A549 (cell line): ENCODE measurements around the gene IP6K1. TPM values are rescaled to one million over a fixed set of nuclear protein-coding genes. Genes with fewer than 3 reads are reported as not detected.

Source experiments
- ATAC-seq, 2 experiments: fragments of 200-7000 bp in 1 of 2; fragments of >200 bp in 1 of 2; cut with Nextera tagmentation in 1 of 2; cut with Tn5 transposase in 1 of 2; 3 replicates each; pipeline versions ENCODE4 v1.8.0 to v1.9.1; 2018 to 2020; ENCODE audit warnings: mild to moderate bottlenecking in 1 of 2, moderate library complexity in 1 of 2
- CTCF ChIA-PET: fragments of 300-600 bp; sonication (Branson Sonifier 250); formaldehyde crosslinking; extraction: SDS; loops from one replicate; lab custom pipeline; 2021; ENCODE audit warnings: antibody characterized with exemption, inconsistent platforms; lab: Yijun Ruan, JAX
- POLR2A ChIA-PET: fragments of 350-600 bp; formaldehyde crosslinking; extraction: SDS; loops from one replicate; lab custom pipeline; 2021; ENCODE audit warnings: antibody characterized with exemption, inconsistent platforms; lab: Yijun Ruan, JAX
- DNase-seq, 2 experiments: peaks; one replicate each; pipeline versions ENCODE4 v3.0.0 to v3.0.0-alpha.2; 2011 to 2016; ENCODE audit warnings: low read depth in 1 of 2, low spot score in 1 of 2
- FAIRE-seq: peaks from 2 replicates; lab custom pipeline; 2011; peaks lifted over from hg19 to GRCh38; lab: Jason Lieb, UNC
- H3K27ac ChIP-seq, 2 experiments: fragments of >200 bp; sonication (Bioruptor Twin); formaldehyde crosslinking; 3 replicates each; pipeline ENCODE4 v1.5.1; 2016 to 2017
- H3K4me1 ChIP-seq: fragments of >200 bp; sonication (Bioruptor Twin); formaldehyde crosslinking; 3 replicates; pipeline ENCODE4 v1.6.1; 2016
- H3K4me2 ChIP-seq: fragments of >200 bp; sonication (Bioruptor Twin); formaldehyde crosslinking; 3 replicates; pipeline ENCODE4 v1.6.1; 2016
- H3K4me3 ChIP-seq: fragments of >200 bp; sonication (Bioruptor Twin); formaldehyde crosslinking; 3 replicates; pipeline ENCODE4 v1.5.1; 2016
- H3K9me3 ChIP-seq: fragments of >200 bp; sonication (Bioruptor Twin); formaldehyde crosslinking; 3 replicates; pipeline ENCODE4 v1.6.1; 2016
- BCL3 ChIP-seq: fragments of >200 bp; sonication (Bioruptor Twin); formaldehyde crosslinking; IDR thresholded peaks from 3 replicates; pipeline ENCODE4 v1.6.1; 2016
- BHLHE40 ChIP-seq: IDR thresholded peaks from 2 replicates; pipeline ENCODE4 v1.6.1; 2012; ENCODE audit warnings: low read depth, low read length, inconsistent platforms
- CBX2 ChIP-seq: fragments of 200-600 bp; sonication (generic); IDR thresholded peaks from 2 replicates; pipeline ENCODE4 v1.6.1; 2016; ENCODE audit warnings: low read depth, mild to moderate bottlenecking, borderline replicate concordance
- EHF ChIP-seq: fragments of 250-450 bp; sonication (Bioruptor Pico); IDR thresholded peaks from 2 replicates; pipeline ENCODE4 v1.5.0; 2020; ENCODE audit warnings: mild to moderate bottlenecking
- ELK1 ChIP-seq: fragments of 150-350 bp; IDR thresholded peaks from 2 replicates; pipeline ENCODE4 v1.6.1; 2014; ENCODE audit warnings: low read depth, mild to moderate bottlenecking, low read length
- EP300 ChIP-seq, 2 experiments: fragments of >200 bp; sonication (Bioruptor Twin); formaldehyde crosslinking; IDR thresholded peaks; 2 replicates in 1 of 2; 3 replicates in 1 of 2; pipeline ENCODE4 v1.6.1; 2016 to 2017
- FOSL2 ChIP-seq, 2 experiments: fragments of 450-650 bp in 1 of 2; fragments of >200 bp in 1 of 2; sonication (Bioruptor Twin) in 1 of 2; formaldehyde crosslinking; IDR thresholded peaks; 2 replicates each; pipeline versions ENCODE4 v1.5.0 to v1.6.1; 2016 to 2020; ENCODE audit warnings: mild to moderate bottlenecking in 1 of 2, moderate library complexity in 1 of 2
- FOXS1 ChIP-seq: fragments of 250-450 bp; sonication (Bioruptor Pico); IDR thresholded peaks from 2 replicates; pipeline ENCODE4 v1.5.0; 2020; ENCODE audit warnings: mild to moderate bottlenecking, moderate library complexity
- HES2 ChIP-seq: fragments of >200 bp; sonication (Bioruptor Twin); formaldehyde crosslinking; IDR thresholded peaks from 2 replicates; pipeline ENCODE4 v1.6.1; 2016
- JUN ChIP-seq, 2 experiments: fragments of >200 bp; sonication (Bioruptor Twin); formaldehyde crosslinking; IDR thresholded peaks; 2 replicates in 1 of 2; 3 replicates in 1 of 2; pipeline ENCODE4 v1.6.1; 2016 to 2017
- MYC ChIP-seq: IDR thresholded peaks from 2 replicates; pipeline ENCODE4 v1.6.1; 2012; ENCODE audit warnings: mild to moderate bottlenecking, inconsistent platforms, low read length, improper control_type of control experiment, borderline replicate concordance
- PHF8 ChIP-seq: fragments of 200-600 bp; sonication (generic); IDR thresholded peaks from 2 replicates; pipeline ENCODE4 v1.6.1; 2016; ENCODE audit warnings: low read depth, mild to moderate bottlenecking, antibody characterized with exemption, moderate library complexity, borderline replicate concordance
- RAD21 ChIP-seq, 2 experiments: fragments of >200 bp in 1 of 2; sonication (Bioruptor Twin) in 1 of 2; formaldehyde crosslinking in 1 of 2; IDR thresholded peaks in 1 of 2; conservative IDR thresholded peaks in 1 of 2; 2 replicates in 1 of 2; 3 replicates in 1 of 2; pipeline ENCODE4 v1.6.1; 2012 to 2018; ENCODE audit warnings: inconsistent platforms in 1 of 2
- RCOR1 ChIP-seq: fragments of 150-350 bp; IDR thresholded peaks from 2 replicates; pipeline ENCODE4 v1.6.1; 2014; ENCODE audit warnings: antibody characterized with exemption, low read length, low read depth
- REST ChIP-seq: fragments of 200-600 bp; sonication (generic); IDR thresholded peaks from 2 replicates; pipeline ENCODE4 v1.6.1; 2016; ENCODE audit warnings: antibody characterized with exemption, mild to moderate bottlenecking, moderate library complexity
- RNF2 ChIP-seq: fragments of 200-600 bp; sonication (generic); IDR thresholded peaks from 2 replicates; pipeline ENCODE4 v1.6.1; 2016; ENCODE audit warnings: low read depth, mild to moderate bottlenecking, antibody characterized with exemption, moderate library complexity, borderline replicate concordance
- TP53 ChIP-seq: fragments of 250-450 bp; sonication (Bioruptor Pico); IDR thresholded peaks from 2 replicates; pipeline ENCODE4 v1.5.0; 2021; ENCODE audit warnings: mild to moderate bottlenecking, moderate library complexity
- WGBS: methylation state at CpG from one replicate; pipeline ENCODE4 v1.1.6; 2017; ENCODE audit errors: missing lambda C conversion rate; 5-methylcytosine and 5-hydroxymethylcytosine counted together
- polyA plus RNA-seq, 4 experiments: library from polyadenylated mRNA; depleted of rRNA in 3 of 4; stranded (reverse); fragments of >200 nt; fragmentation: RNase III in 1 of 4; extraction: RNeasy Plus Mini Kit Qiagen cat#74134 plus additional on column Dnase treatment in 1 of 4; gene quantifications; 2 replicates in 3 of 4; 3 replicates in 1 of 4; pipeline ENCODE4 v1.2.3, GENCODE V29; 2011 to 2017
- TF ChIP-seq, protein P1 (sequence below): fragments of 250-450 bp; sonication (Bioruptor Pico); IDR thresholded peaks from 2 replicates; pipeline ENCODE4 v1.5.0; 2021; ENCODE audit warnings: mild to moderate bottlenecking, moderate library complexity, borderline replicate concordance

Gene IP6K1
- polyA plus RNA-seq, 2 of the 4 experiments (the other 2 are of a cell fraction), result 16.2 to 22.2 TPM

GRCh38 chr3:49754536-49754935 lies 31.8 kb downstream of the IP6K1 start:
- no peak overlapping the region for H3K4me2 ChIP-seq
- ATAC-seq (no peak), DNase-seq (no peak), FAIRE-seq (no peak)
- no peak overlapping the region for H3K4me3 ChIP-seq
- H3K9me3 ChIP-seq, result no peaks in the 10 kb centered on the region
- ChIA-PET CTCF (no interaction called here), POLR2A (no interaction called here)
- H3K27ac ChIP-seq, result no peak overlapping the region
- 83% methylated on average over 1 of the region's 1 CpG for WGBS
- H3K4me1 ChIP-seq, result peaks cover 14% of the 10 kb centered on the region; the same call in 2 of the 3 replicates
- TF ChIP-seq, protein P1, sequence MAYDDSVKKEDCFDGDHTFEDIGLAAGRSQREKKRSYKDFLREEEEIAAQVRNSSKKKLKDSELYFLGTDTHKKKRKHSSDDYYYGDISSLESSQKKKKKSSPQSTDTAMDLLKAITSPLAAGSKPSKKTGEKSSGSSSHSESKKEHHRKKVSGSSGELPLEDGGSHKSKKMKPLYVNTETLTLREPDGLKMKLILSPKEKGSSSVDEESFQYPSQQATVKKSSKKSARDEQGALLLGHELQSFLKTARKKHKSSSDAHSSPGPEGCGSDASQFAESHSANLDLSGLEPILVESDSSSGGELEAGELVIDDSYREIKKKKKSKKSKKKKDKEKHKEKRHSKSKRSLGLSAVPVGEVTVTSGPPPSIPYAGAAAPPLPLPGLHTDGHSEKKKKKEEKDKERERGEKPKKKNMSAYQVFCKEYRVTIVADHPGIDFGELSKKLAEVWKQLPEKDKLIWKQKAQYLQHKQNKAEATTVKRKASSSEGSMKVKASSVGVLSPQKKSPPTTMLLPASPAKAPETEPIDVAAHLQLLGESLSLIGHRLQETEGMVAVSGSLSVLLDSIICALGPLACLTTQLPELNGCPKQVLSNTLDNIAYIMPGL, result no peak
- no peak for TF ChIP-seq REST

DNA sequence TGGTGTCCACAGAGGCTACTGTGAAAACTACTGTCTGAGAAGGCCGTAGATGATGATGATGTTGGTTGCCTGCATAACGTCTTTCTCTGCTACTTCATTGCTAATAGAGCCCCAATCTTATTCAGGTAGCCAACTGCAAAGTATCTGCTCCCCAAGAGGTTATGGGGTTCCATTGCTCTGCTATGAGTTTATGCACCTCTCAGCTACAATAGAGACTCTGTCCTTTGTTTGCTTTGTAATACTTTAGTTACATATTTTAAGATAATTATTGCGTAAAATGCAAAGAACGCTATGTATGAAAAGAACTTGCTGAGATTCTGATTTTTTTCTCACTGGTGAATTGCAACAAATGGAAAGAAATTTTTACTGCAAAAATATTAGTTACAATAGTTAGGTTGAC lies 34.8 kb downstream of the IP6K1 start:
- Histone ChIP-seq H3K27ac (no peak overlapping the region), H3K4me2 (no peak overlapping the region; the same call in 2 of the 3 replicates), H3K9me3 (no peaks in the 10 kb centered on the region), H3K4me1 (peaks cover 14% of the 10 kb centered on the region; the same call in 2 of the 3 replicates), H3K4me3 (no peak overlapping the region)
- no peak for TF ChIP-seq RCOR1
- no peak for TF ChIP-seq EP300 (IDR thresholded peaks at IDR 0.05)
- no peak for TF ChIP-seq TP53 (CRISPR knock-in tag)
- TF ChIP-seq FOSL2 (IDR thresholded peaks at IDR 0.05), result no peak
- TF ChIP-seq FOSL2 (CRISPR knock-in tag; IDR thresholded peaks at IDR 0.05), result no peak
- no peak for TF ChIP-seq MYC
- no peak for TF ChIP-seq BCL3
- TF ChIP-seq JUN (IDR thresholded peaks at IDR 0.05), result no peak
- TF ChIP-seq FOXS1 (CRISPR knock-in tag), result no peak
- no peak for TF ChIP-seq CBX2
- no peak for TF ChIP-seq BHLHE40
- TF ChIP-seq RNF2, result no peak
- no peak for TF ChIP-seq RAD21 (conservative IDR thresholded peaks at IDR 0.05 in 1 of 2, IDR thresholded peaks at IDR 0.05 in 1 of 2)
- no peak for TF ChIP-seq REST
- no peak for TF ChIP-seq ELK1
- TF ChIP-seq EHF (CRISPR knock-in tag), result no peak
- TF ChIP-seq HES2, result no peak
- TF ChIP-seq PHF8, result no peak
- no peak for ATAC-seq
- POLR2A ChIA-PET, result no interaction called here
- CTCF ChIA-PET, result no interaction called here
- WGBS, result 84% methylated on average over 4 of the region's 4 CpGs
- FAIRE-seq, result no peak
- DNase-seq, result no peak
